HG03469 (cell line): Measurements from ENCODE around the gene NOS2.
"Not testable (repeated sequence)": the region's sequence is repeated elsewhere in the genome, so short reads cannot be mapped to it uniquely, and the experiment has no call there.

ENCODE experiments used
- ATAC-seq: cut with Tn5 transposase; IDR thresholded peaks from one replicate; pipeline ENCODE4 v1.9.1; 2021; ENCODE audit warnings: mild to moderate bottlenecking, moderate library complexity, moderate number of reproducible peaks; ENCODE audit not compliant: unreplicated experiment

The NOS2 gene

GRCh38 chr17:27733773-27734172, 66.6 kb downstream of the NOS2 start:
- no peak for ATAC-seq

DNA sequence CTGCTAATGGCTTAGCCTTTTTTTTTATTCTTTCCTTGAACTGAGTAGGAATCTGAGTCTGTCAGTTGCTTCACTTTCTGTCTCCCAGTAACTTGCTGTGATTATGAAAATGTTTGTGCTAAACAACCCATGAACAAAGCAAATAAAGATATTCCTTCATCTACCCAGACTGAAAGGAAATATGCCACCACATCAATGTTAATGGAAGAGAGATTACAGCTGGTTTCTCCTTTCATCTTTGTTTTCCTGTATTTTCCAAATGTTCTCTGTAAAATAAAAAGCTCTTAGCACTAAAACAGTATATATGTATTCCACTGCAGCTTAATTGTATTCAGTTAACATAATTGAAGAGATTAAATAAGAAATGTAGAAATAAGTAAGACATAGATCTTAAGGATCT, 67.6 kb downstream of the NOS2 start:
- ATAC-seq, result not testable (repeated sequence)

DNA sequence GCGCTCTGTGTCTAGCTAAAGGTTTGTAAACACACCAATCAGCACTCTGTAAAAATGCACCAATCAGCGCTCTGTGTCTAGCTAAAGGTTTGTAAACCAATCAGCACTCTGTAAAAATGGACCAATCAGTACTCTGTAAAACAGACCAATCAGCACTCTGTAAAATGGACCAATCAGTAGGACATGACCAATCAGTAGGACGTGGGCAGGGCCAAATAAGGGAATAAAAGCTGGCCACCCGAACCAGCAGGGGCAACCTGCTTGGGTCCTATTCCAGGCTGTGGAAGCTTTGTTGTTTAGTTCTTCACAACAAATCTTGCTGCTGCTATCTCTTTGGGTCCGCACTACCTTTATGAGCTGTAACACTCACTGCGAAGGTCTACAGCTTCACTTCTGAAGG, 74.3 kb downstream of the NOS2 start:
- not testable (repeated sequence) for ATAC-seq

DNA sequence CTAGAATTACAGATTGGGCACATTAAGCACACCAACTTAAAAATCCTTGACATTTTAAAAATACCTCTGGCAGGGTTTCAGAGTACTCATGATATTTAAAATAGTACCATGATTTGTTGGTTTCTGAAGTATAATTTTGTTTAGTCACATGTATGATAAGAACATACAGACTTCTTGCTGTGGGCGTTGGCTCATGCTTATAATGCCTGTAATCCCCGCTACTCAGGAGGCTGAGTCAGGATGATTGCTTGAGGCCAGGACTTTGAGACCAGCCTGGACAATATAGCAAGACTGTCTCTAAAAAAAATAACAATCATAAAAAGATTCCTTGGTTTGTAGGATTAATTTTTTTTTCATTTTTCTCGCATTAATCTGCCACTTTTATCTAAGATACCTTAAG, 78.5 kb downstream of the NOS2 start:
- ATAC-seq, result no peak
